ENCODE data around the gene CHODL. TPM values are rescaled to one million over a fixed set of nuclear protein-coding genes. Genes with fewer than 3 reads are reported as not detected.

The CHODL gene
- total and polyA plus RNA-seq, 2 donors (not counting 3 experiments of a cell fraction or from before 2014, with no cell fraction given) = not detected

Other genes starting within 250 kb of the CHODL start
- not detected in 2 replicates for gene TMPRSS15, start 159.0 kb downstream of the CHODL start, total RNA-seq
- gene TMPRSS15, start 159.0 kb downstream of the CHODL start, polyA plus RNA-seq = not detected in 2 replicates